Effector memory CD8-positive, alpha-beta T cell (primary cell): ENCODE results near the gene PIK3R6.

ENCODE experiments used
- ATAC-seq: fragments of 150-1000 bp; cut with Tn5 transposase; replicated peaks from 2 replicates; pipeline ENCODE4 v1.10.0; 2021; ENCODE audit warnings: mild to moderate bottlenecking, moderate library complexity
- DNase-seq, 3 experiments: peaks; one replicate each; pipeline ENCODE4 v3.0.0; 2021
- H3K27ac Mint-ChIP-seq, 2 donors: one replicate each; pipeline ENCODE4 v1.8.0; 2022; ENCODE audit warnings: mild to moderate bottlenecking in 2 of 2, mixed read lengths in 2 of 2, moderate library complexity in 2 of 2
- H3K27me3 Mint-ChIP-seq, 2 donors: one replicate each; pipeline ENCODE4 v1.8.0; 2022; ENCODE audit warnings: mixed read lengths in 2 of 2
- H3K36me3 Mint-ChIP-seq: one replicate; pipeline ENCODE4 v1.8.0; 2022; ENCODE audit warnings: mild to moderate bottlenecking, moderate library complexity, mixed read lengths; ENCODE audit not compliant: insufficient read depth
- H3K4me1 Mint-ChIP-seq, 2 donors: one replicate each; pipeline ENCODE4 v1.8.0; 2022; ENCODE audit warnings: low read depth in 2 of 2, mixed read lengths in 2 of 2
- H3K4me3 Mint-ChIP-seq, 2 donors: one replicate each; pipeline ENCODE4 v1.8.0; 2022; ENCODE audit warnings: mild to moderate bottlenecking in 2 of 2, mixed read lengths in 2 of 2, moderate library complexity in 2 of 2
- H3K9me3 Mint-ChIP-seq, 2 donors: one replicate each; pipeline ENCODE4 v1.8.0; 2022; ENCODE audit warnings: mixed read lengths in 2 of 2

Gene PIK3R6

GRCh38 chr17:8791910-8792270 is 75.6 kb downstream of the PIK3R6 start:
- Mint-ChIP-seq H3K4me1 (no peaks in the 10 kb centered on the region), H3K4me3 (no peak overlapping the region), H3K27ac (no peak overlapping the region), H3K36me3 (no peaks in the 10 kb centered on the region), H3K27me3 (peaks cover 9 to 12% of the 10 kb centered on the region in 2 donors), H3K9me3 (no peaks in the 10 kb centered on the region)
- no peak for ATAC-seq
- DNase-seq = no peak

GRCh38 chr17:8791248-8791909 is 76.1 kb downstream of the PIK3R6 start:
- no peak for DNase-seq
- H3K36me3 Mint-ChIP-seq = no peaks in the 10 kb centered on the region
- peaks cover 7 to 12% of the 10 kb centered on the region in 2 donors for H3K27me3 Mint-ChIP-seq
- H3K4me3 Mint-ChIP-seq = no peak overlapping the region
- no peak for ATAC-seq
- H3K27ac Mint-ChIP-seq = no peak overlapping the region
- H3K9me3 Mint-ChIP-seq = no peaks in the 10 kb centered on the region
- no peaks in the 10 kb centered on the region for H3K4me1 Mint-ChIP-seq

- H3K27ac Mint-ChIP-seq = no peak overlapping the region
- H3K4me3 Mint-ChIP-seq = no peak overlapping the region
- H3K27me3 Mint-ChIP-seq = peaks cover 7 to 12% of the 10 kb centered on the region in 2 donors
- H3K36me3 Mint-ChIP-seq = no peaks in the 10 kb centered on the region
- H3K4me1 Mint-ChIP-seq = peaks cover 0 to 4% of the 10 kb centered on the region in 2 donors
- no peak for DNase-seq
- no peak for ATAC-seq
- H3K9me3 Mint-ChIP-seq = no peaks in the 10 kb centered on the region
Measured at GRCh38 chr17:8789743-8790142, 77.7 kb downstream of the PIK3R6 start.

GRCh38 chr17:8788998-8789397 is 78.5 kb downstream of the PIK3R6 start:
- DNase-seq (no peak), ATAC-seq (no peak)
- no peaks in the 10 kb centered on the region for H3K36me3 Mint-ChIP-seq
- H3K9me3 Mint-ChIP-seq = no peaks in the 10 kb centered on the region
- no peak overlapping the region for H3K4me3 Mint-ChIP-seq
- no peak overlapping the region for H3K27ac Mint-ChIP-seq
- peaks cover 0 to 4% of the 10 kb centered on the region in 2 donors for H3K4me1 Mint-ChIP-seq
- peaks cover 7 to 12% of the 10 kb centered on the region in 2 donors for H3K27me3 Mint-ChIP-seq

- H3K4me3 Mint-ChIP-seq = no peak overlapping the region
- H3K4me1 Mint-ChIP-seq = peaks cover 0 to 4% of the 10 kb centered on the region in 2 donors
- no peaks in the 10 kb centered on the region for H3K36me3 Mint-ChIP-seq
- no peaks in the 10 kb centered on the region for H3K9me3 Mint-ChIP-seq
- ATAC-seq = peak; percentile 49
- peak; percentile 49 to 60 (median 56) for DNase-seq
- H3K27me3 Mint-ChIP-seq = peaks cover 7 to 12% of the 10 kb centered on the region in 2 donors
- H3K27ac Mint-ChIP-seq = no peak overlapping the region
Measured at GRCh38 chr17:8785547-8786413, 81.7 kb downstream of the PIK3R6 start.

GRCh38 chr17:8782176-8782575 is 85.3 kb downstream of the PIK3R6 start:
- Mint-ChIP-seq H3K9me3 (no peaks in the 10 kb centered on the region), H3K27me3 (peaks cover 0 to under 1% of the 10 kb centered on the region in 2 donors), H3K4me1 (peaks cover 0 to 4% of the 10 kb centered on the region in 2 donors), H3K4me3 (no peak overlapping the region), H3K36me3 (peaks cover 3% of the 10 kb centered on the region), H3K27ac (no peak overlapping the region)
- no peak for ATAC-seq
- no peak for DNase-seq

- no peak overlapping the region for H3K27ac Mint-ChIP-seq
- DNase-seq = no peak
Measured at GRCh38 chr17:8781776-8782175, 85.7 kb downstream of the PIK3R6 start.

GRCh38 chr17:8776881-8777280 is 90.6 kb downstream of the PIK3R6 start:
- Mint-ChIP-seq H3K4me3 (no peak overlapping the region), H3K27ac (no peak overlapping the region), H3K27me3 (peaks cover 29 to 34% of the 10 kb centered on the region in 2 donors), H3K4me1 (no peaks in the 10 kb centered on the region), H3K36me3 (peaks cover 3% of the 10 kb centered on the region), H3K9me3 (no peaks in the 10 kb centered on the region)
- ATAC-seq (no peak), DNase-seq (no peak)

More at GRCh38 chr17:8781776-8782175, 85.7 kb downstream of the PIK3R6 start:
- H3K27me3 Mint-ChIP-seq = peaks cover under 1 to 5% of the 10 kb centered on the region in 2 donors
- ATAC-seq = no peak
- peaks cover 0 to 4% of the 10 kb centered on the region in 2 donors for H3K4me1 Mint-ChIP-seq
- H3K4me3 Mint-ChIP-seq = no peak overlapping the region
- no peaks in the 10 kb centered on the region for H3K9me3 Mint-ChIP-seq
- H3K36me3 Mint-ChIP-seq = peaks cover 3% of the 10 kb centered on the region

- H3K27ac Mint-ChIP-seq = no peak overlapping the region
- H3K4me1 Mint-ChIP-seq = no peaks in the 10 kb centered on the region
- H3K27me3 Mint-ChIP-seq = peaks cover 29 to 34% of the 10 kb centered on the region in 2 donors
- H3K9me3 Mint-ChIP-seq = no peaks in the 10 kb centered on the region
- no peak overlapping the region for H3K4me3 Mint-ChIP-seq
- no peak for ATAC-seq
- no peak for DNase-seq
- peaks cover 3% of the 10 kb centered on the region for H3K36me3 Mint-ChIP-seq
Measured at GRCh38 chr17:8776248-8776647, 91.2 kb downstream of the PIK3R6 start.

- no peak overlapping the region for H3K27ac Mint-ChIP-seq
- no peak for DNase-seq
- H3K36me3 Mint-ChIP-seq = no peaks in the 10 kb centered on the region
- ATAC-seq = no peak
- peaks cover 0 to 2% of the 10 kb centered on the region in 2 donors for H3K4me1 Mint-ChIP-seq
- H3K9me3 Mint-ChIP-seq = peaks cover 0 to 2% of the 10 kb centered on the region in 2 donors
- H3K4me3 Mint-ChIP-seq = no peak overlapping the region
- peaks cover 23 to 44% of the 10 kb centered on the region in 2 donors for H3K27me3 Mint-ChIP-seq
Measured at GRCh38 chr17:8766731-8767130, 100.7 kb downstream of the PIK3R6 start.

GRCh38 chr17:8762012-8762411 is 105.5 kb downstream of the PIK3R6 start:
- peaks cover 0 to 2% of the 10 kb centered on the region in 2 donors for H3K9me3 Mint-ChIP-seq
- H3K27ac Mint-ChIP-seq = no peak overlapping the region
- H3K27me3 Mint-ChIP-seq = peaks cover 26 to 45% of the 10 kb centered on the region in 2 donors
- no peaks in the 10 kb centered on the region for H3K36me3 Mint-ChIP-seq
- H3K4me3 Mint-ChIP-seq = no peak overlapping the region
- H3K4me1 Mint-ChIP-seq = peaks cover 0 to 2% of the 10 kb centered on the region in 2 donors
- no peak for ATAC-seq
- no peak for DNase-seq

- H3K4me3 Mint-ChIP-seq = no peak within 1 kb of the TSS
- H3K36me3 Mint-ChIP-seq = no peaks in the 10 kb centered on the region
- no peaks in the 10 kb centered on the region for H3K4me1 Mint-ChIP-seq
- peaks cover 0 to 2% of the 10 kb centered on the region in 2 donors for H3K9me3 Mint-ChIP-seq
- ATAC-seq = no peak
- H3K27me3 Mint-ChIP-seq = peaks cover 54 to 68% of the 10 kb centered on the region in 2 donors
- DNase-seq = no peak
- no peak within 1 kb of the TSS for H3K27ac Mint-ChIP-seq
Measured at GRCh38 chr17:8758137-8758596, 109.3 kb downstream of the PIK3R6 start, which contains the start of gene SPDYE4. SPDYE4 (minus strand) TSS chr17:8758546; CDS start chr17:8758382, 164 bp downstream.

GRCh38 chr17:8757189-8757588 is 110.3 kb downstream of the PIK3R6 start:
- DNase-seq = no peak
- ATAC-seq = no peak
- Mint-ChIP-seq H3K27ac (no peak overlapping the region), H3K4me3 (no peak overlapping the region), H3K4me1 (no peaks in the 10 kb centered on the region), H3K9me3 (peaks cover 0 to 2% of the 10 kb centered on the region in 2 donors), H3K27me3 (peaks cover 51 to 64% of the 10 kb centered on the region in 2 donors), H3K36me3 (no peaks in the 10 kb centered on the region)
